Left cardiac atrium (tissue), 4 donors: ENCODE results near the gene CCDC191. TPM values are rescaled to one million over a fixed set of nuclear protein-coding genes. Genes with fewer than 3 reads are reported as not detected.

Source experiments
- ATAC-seq, 2 donors: fragments of 200-7000 bp; cut with Tn5 transposase; one replicate each; pipeline ENCODE4 v1.9.1; 2020; ENCODE audit warnings: mild to moderate bottlenecking in 2 of 2, moderate library complexity in 2 of 2
- DNase-seq: peaks from one replicate; pipeline ENCODE4 v3.0.0-alpha.2; 2020
- intact Hi-C, 2 donors: fragments of 100-400 bp; cut with DNase I; formaldehyde crosslinking; loops; one replicate each; pipeline versions ENCODE4 v1.14.1 to v1.15.1; 2022 to 2023
- long read RNA-seq: library from polyadenylated mRNA; unstranded; transcript quantifications from one replicate; pipeline ENCODE4 v2.0.0, GENCODE V29; 2021
- total RNA-seq, 2 donors: library from RNA; stranded (reverse); fragmentation: NEBNext Ultra II Directional; extraction: Animal tissue kit (Norgen Biotek cat#: 25700); gene quantifications; one replicate each; pipeline ENCODE4 v1.2.1, GENCODE V29; 2021
- donor health status: DM: no; HTN: yes; CAD: no.
- donor health status: DM: no; HTN: yes; CAD: no; lungs with severe emphysema.
- donor health status: DM: yes; HTN: yes; CAD: no.
- donor health status: Dilated cardiomyopathy.

Gene CCDC191, protein sequence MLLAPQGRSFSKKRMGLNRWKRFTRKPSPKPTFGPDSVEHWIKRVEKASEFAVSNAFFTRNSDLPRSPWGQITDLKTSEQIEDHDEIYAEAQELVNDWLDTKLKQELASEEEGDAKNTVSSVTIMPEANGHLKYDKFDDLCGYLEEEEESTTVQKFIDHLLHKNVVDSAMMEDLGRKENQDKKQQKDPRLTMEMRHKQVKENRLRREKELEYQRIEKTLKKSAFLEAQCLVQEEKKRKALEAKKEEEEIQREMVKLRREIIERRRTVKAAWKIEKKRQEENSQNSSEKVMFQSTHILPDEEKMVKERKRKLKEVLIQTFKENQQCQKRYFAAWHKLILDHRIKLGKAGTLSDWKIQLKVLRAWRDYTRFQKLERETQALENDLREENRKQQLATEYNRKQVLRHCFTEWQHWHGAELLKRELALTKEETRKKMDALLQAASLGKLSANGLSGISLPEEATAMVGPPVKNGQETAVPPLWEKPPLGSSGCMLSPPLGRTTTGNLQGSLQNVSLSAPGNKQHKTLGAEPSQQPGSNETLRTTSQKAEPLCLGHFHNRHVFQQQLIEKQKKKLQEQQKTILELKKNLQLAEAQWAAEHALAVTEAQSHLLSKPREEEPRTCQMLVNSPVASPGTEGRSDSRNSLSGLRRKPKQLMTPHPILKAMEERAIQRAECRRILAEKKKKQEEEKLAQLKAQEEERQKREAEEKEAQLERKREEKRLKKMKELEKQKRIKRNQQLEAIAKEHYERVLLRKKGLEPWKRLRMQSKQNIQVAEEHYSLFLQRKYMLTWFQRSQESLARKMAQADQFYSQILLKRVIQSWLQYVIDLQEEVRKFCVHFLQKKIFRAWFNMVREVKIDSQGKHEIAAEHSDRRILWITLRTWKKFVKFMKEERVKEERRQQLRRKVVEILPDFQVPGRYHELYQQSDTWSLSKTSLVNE
- total RNA-seq: 1 to 10 TPM; 1.3 to 1.4 TPM
- long read RNA-seq, partial matches to known transcripts: 0 of 1 reads
- long read RNA-seq, other reads (novel, unspliced or antisense): 1 of 1 reads

DNA sequence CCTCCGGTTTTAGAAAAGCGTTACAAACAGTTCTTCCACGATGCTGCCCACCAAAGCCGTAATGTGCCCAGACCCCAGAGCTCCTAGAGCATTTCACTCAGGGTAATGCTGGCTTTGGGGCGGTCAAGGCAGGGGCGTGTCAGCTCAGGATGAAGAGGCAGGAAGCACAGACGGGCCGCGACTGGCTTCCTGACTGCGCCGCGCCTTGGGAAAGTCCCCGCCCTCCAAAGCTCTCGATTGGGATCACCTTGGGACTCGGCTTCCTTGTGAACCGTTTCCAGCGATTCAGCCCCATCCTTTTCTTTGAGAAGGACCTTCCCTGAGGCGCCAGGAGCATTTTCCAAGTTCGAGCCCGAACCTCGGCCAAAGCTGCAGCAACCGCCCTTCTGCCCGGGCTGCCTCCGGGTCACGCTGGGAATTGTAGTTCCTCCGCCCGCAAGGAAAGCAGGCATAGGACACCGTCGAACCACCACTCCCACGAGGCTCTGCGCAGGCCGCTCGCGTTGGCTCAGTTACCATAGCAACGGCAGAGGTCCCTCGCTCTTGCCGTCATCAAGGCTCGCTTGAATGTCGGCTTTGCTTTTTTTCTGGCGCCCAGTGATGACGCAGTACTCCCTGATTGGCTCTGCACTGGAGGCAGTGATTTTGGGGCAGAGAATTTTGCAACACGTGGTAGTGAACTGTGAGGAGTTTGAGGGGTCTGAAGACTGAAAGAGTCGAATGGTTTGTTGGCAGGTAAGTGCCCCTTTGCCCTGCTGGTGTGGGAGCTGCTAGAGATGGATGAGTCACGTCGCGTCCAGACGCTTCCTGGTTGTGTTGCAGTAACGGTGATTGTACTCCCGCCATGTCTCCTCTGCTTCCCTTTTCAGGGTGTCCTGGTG is at the start of gene CCDC191, which contains the start of gene QTRT2:
Gene CCDC191 (minus strand): TSS at position 397 of the 881 bp plus-strand sequence. CDS start 60 bp downstream, at position 337.
Gene QTRT2 (plus strand): TSS at position 608 of the 881 bp plus-strand sequence. CDS start 8,521 bp downstream, outside the sequence.
- peak; percentile 99 for DNase-seq

DNA sequence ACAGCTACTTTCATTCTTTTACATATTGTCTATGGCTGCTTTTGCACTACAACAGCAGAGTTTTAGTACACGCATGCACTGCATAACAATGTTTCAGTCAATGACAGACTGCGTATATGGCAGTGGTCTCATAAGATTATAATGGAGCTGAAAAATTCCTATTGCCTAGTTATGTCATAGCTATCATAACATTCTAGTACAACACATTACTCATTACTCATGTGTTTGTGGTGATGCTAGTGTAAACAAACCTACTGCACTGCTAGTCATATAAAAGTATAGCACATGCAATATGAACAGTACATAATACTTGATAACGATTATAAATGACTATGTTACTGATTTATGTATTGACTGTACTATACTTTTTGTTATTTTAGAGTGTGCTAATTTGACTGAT is 48.1 kb upstream of the CCDC191 start:
- DNase-seq (no peak), ATAC-seq (no peak)
- intact Hi-C loops: no loop called here

More for the DNA sequence above, at the start of gene CCDC191, which contains the start of gene QTRT2:
- peak; percentile 99 to 100 for ATAC-seq
- intact Hi-C loops: loop anchor here in 1 of 2 donors (10.0 kb wide), 2 partner anchors 212 to 322 kb away; no protein-coding TSS in a partner anchor

DNA sequence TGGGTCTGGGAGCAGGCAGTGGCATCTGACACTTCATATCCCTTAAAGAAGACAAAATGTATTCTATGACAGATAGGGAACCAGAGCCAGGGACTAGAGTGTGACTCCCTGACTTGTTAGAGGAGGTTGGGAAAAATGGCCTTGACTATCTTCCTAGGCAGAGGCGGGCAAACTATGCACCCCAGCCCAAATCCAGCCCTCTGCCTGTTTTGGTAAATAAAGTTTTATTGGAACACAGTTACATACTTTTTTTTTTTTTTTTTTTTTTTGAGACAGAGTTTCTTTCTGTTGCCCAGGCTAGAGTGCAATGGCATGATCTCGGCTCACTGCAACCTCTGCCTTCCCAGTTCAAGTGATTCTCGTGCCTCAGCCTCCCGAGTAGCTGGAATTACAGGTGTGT is 47.5 kb upstream of the CCDC191 start:
- DNase-seq: no peak
- ATAC-seq: no peak
- intact Hi-C loops: no loop called here

DNA sequence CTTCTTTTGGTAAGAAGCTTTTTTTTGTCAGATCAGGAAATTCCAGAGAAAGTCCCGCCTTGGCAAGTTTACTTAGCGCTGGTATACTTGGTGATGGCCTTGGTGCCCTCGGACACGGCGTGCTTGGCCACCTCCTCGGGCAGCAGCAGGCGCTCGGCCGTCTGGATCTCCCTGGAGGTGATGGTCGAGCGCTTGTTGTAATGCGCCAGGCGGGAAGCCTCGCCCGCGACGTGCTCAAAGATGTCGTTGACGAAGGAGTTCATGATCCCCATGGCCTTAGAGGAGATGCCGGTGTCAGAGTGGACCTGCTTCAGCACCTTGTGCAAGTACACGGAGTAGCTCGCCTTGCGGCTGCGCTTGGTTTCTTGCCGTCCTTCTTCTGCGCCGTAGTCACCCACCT is 46.9 kb upstream of the CCDC191 start:
- intact Hi-C loops: no loop called here
- no peak for DNase-seq

DNA sequence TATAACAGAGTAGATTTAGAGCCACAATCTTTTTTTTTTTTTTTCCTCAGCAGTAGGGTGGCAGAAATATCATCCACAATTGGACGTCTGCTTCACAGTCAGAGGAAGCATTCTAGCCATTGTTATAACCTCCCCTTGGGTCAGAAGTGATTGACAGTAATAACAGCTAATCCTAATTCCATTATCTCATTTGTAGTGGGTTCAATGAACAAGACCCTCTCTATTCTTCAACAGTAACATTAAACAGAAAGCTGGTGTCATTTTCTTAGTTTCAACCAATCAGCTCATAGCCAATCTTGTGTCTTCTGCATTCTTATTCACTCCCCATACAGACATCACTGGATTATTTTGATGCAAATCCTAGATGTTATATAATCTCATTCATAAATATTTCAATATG is 44.8 kb upstream of the CCDC191 start:
- ATAC-seq (no peak), DNase-seq (no peak)
- intact Hi-C loops: no loop called here

More for the DNA sequence above, 46.9 kb upstream of the CCDC191 start:
- ATAC-seq: no peak

DNA sequence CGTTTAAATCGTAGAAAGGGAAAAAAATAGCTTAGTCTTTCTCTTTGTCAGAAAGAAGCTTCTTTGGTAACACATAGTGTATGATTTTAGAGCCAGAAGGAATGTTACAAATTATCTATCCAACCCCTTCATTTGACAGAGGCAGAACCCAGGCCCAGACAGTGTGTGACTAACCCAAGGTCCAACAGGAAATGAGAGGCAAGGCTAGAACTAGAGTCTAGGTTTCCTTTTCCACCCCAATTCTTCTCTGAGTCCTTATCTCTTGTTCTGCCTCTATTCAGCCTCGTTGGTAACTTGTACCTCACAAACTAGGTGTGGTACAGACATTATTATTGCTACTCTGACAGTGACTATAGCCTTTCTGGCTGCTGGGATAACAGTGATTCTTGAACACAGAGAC is 39.5 kb upstream of the CCDC191 start:
- no peak for DNase-seq
- no peak for ATAC-seq
- intact Hi-C loops: no loop called here

DNA sequence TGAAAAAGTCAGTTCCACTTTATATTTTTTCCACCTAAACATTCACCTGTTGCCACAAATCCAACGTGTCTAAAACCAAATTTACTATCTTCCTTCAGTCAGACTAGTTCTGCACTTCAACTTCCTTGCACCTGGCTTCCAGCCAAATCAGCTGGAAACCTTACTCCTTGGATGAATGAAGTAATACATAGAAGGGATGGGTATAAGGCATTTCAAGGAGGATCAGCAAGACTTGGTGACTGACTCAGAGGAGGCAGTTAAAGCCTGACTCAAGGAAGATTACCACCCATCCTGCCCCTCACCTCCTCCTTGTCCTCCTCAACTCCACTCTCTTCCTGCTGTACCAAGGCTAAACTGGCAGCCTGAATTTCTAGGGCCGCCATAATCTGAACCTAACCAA is 37.3 kb upstream of the CCDC191 start:
- DNase-seq (peak; percentile 51), ATAC-seq (peak; percentile 57 to 87)
- intact Hi-C loops: no loop called here

DNA sequence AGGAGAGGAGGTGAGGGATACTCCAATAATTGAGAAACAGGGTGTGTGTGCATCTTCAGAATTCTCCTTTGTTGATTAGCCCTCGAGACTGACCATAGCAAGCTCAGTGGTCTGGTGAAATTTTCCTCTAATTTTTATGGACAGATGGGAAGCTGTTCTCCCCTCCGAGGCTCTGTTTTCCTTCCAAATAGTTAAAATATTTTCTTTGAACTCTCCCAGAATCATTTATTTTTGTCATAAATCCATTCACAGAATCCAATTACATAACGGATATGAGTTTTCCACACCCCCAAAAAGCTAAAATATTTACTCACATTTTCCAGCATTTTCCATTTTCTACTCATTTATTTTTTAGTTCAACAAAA is 36.7 kb upstream of the CCDC191 start:
- ATAC-seq (no peak), DNase-seq (no peak)
- intact Hi-C loops: no loop called here

DNA sequence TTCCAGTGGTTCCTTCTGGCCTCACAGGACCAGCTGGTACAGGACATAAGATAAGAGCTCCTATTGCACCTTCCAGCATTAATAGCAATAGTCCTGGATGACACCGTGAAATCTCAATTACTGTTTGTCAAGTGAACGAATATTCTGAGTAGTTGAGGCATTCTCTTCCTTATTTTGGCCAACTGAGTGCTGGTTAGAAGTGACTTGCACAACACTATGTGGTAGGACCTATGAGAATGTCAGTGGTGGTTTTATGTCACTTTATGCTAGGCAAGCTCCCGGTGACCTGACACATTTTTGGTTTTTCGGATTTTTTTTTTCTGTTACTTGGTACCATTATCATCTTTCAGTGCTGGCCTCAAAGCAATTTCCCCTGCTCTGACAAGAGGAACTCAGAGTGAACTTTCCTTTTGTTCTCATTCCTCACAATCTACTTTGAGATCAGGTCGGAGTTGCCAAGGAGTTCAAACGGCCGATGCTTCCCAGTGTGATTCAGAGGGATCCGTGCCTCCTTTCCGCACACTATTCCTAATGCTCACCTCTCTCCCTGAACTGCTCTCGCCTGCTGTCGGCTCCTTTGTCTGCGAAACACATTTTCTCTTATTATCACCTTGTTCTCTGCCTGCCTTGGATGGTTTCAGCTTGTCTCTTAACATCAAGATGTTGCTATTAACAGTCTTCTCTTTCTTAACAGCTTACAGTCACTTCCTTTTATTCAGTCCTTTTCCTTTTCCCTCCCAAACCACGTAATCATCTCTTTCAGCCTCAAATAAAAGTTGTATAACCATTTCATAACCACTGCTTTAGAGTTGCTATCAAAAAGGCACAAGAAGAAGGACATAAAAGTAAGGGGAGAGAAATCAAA is 36.1 kb upstream of the CCDC191 start:
- DNase-seq: peak; percentile 24
- intact Hi-C loops: no loop called here
- ATAC-seq: peak in 1 of 2 donors; percentile 70

DNA sequence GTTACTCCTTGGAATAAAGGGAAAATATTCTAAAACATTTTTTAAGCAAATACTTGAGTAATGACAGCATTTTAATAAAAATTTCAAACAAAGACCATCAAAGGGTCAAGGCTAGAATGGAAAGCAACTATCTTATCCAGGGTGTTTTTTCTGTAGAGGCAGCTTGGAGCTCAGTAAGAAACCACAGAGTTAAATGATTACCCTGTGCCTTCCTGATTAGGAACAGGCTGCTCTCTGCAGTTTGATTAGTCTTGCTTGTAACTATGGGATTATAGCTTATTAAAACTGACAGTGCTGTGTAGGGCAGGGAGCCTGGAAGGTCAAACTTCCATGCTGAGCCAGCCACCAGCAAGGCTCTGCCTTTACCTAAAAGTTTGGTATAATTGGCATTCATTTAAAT is 33.3 kb upstream of the CCDC191 start:
- intact Hi-C loops: no loop called here
- ATAC-seq (no peak), DNase-seq (no peak)

DNA sequence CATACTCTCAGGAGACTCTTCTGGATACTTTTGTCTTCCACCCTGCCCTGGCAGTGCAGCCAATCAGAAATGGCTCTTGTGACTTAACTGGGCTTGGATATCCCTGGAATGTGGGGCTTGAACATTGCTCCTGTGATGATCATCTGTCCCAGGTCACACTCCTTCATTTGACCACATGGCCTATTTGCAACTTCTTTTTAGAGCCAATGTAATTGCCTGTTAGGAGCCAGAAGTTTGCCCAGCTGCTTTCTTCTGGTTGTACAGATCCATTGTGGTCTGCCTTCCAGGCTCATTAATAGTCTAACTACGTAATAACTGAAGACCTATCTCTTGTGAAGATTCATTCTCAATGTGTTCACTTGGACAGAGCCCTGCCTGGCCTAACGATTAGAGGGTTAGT is 30.0 kb upstream of the CCDC191 start:
- no peak for ATAC-seq
- no peak for DNase-seq
- intact Hi-C loops: no loop called here

DNA sequence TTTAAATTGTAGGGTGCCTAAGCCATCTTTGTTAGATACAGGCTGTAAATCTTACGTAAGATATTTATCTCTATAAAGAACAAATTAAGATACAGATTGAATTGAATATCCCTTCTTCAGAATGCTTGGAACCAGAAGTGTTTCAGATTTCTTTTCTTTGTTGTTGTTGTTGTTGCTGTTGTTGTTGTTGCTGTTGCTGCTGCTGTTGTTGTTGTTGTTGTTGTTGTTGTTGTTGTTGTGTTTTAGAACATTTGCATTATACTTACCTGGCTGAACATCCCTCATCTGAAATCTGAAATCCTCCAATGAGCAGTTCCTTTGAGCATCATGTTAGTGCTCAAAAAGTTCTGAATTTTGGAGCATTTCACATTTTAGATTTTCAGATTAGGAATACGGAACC is 26.8 kb upstream of the CCDC191 start:
- intact Hi-C loops: no loop called here
- no peak for ATAC-seq
- no peak for DNase-seq

DNA sequence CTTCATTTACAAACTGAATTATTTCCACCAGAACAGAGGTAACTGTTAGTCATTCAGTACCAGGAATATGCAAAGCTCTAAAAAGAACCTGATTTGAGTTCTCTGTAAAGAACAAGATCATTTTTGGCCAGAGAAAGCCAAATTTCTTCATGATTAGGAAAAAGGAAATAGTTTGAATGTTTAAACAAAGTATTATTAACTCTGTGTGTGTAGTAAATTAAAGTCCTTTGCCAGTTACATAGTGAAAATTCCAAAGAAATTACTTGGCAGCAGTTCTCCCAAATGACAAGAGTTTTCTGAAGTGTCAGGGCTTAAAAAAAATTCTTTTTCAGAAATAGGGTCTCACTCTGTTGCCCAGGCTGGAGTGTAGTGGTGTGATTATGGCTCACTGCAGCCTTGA is 24.7 kb upstream of the CCDC191 start:
- no peak for DNase-seq
- intact Hi-C loops: no loop called here
- ATAC-seq: no peak

DNA sequence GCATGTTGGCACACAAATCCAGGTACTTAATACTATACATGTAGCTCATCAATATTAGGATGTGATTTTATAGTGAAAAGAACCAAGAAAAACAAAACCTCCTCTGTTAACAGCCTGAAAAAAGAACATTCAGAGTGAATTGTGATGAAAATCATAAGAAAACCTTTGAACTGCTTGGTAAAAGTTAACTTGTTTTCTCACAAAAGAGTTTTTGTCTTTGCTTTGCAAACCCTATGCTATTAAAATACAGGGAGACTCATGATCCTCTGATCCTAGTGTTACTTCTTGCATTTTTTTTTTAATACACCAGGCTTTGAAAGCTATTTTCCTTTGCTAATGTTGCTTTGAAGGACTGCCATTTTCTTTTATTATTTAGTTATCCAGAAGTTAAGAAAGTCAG is 23.9 kb upstream of the CCDC191 start:
- DNase-seq (no peak), ATAC-seq (no peak)
- intact Hi-C loops: no loop called here

DNA sequence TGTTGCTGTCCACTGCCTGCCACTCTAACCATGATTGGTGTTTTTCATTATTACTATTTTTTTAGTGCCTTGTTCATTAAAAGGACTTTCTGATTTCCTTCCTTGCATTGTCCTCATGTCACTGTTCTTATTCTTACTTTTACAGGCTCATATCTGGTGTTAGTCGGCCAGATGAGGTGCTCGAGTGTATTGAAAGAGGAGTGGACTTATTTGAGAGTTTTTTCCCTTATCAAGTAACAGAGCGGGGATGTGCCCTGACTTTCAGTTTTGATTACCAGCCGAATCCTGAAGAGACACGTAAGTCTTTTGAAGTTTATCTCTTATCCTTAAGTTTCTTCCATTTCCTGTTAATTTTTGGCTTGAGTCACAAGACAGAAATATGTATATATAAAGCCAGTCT is 23.4 kb upstream of the CCDC191 start:
- ATAC-seq (peak in 1 of 2 donors; percentile 49), DNase-seq (no peak)
- intact Hi-C loops: no loop called here

DNA sequence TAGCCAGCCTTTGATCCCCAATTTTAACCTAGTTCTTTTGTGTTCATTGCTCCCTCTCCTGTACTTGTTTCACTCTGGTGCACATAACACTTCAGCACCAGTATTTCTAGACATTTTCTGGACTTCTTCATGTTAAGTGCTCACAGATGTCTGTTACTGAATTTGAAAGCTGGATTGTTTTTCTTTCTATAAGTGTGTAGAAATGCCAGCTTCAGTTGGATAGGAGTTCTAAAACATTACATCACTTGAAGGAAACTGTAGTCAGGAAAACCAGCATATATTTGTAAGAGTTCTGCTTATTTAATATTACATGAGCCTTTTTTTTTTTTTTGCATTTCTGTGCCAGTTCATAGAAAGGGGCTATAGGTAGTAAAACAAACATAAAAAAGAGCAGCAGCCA is 21.8 kb upstream of the CCDC191 start:
- DNase-seq (no peak), ATAC-seq (no peak)
- intact Hi-C loops: no loop called here

DNA sequence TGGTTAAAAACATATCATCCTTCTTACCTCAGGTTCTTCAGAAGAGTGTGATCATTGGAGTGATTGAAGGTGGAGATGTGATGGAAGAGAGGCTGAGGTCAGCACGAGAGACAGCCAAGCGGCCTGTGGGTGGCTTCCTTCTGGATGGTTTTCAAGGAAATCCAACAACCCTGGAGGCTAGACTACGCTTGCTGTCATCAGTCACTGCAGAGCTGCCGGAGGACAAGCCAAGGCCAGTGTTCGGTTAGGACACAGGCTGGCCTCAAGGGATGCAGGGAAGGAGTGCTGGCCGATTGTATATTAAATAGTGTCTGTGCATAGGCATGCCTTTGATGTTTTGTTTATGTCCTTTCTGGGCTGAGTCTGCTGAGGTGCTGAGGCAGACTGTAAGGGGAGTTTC is 20.4 kb upstream of the CCDC191 start:
- DNase-seq (no peak), ATAC-seq (no peak)
- intact Hi-C loops: no loop called here

DNA sequence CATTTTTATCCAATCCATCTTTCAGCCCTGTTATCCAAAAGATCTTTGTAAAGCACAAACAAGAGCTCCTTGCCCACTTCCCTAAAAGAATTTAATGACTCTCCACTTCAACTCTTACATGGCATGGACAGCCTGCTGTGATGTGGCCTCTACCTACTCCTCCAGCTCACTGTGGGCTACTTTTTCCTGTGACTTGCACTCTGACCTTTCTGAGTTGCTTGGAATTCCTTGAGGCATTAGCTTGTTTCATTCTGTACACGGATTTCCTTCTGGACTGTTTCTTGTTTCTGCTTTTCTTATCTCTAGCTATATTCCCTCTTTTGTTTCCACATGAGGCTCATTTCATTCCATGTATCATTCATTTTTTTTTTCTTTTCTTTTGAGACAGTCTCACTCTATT is 15.5 kb upstream of the CCDC191 start:
- intact Hi-C loops: no loop called here

More for the DNA sequence above, 15.5 kb upstream of the CCDC191 start:
- no peak for ATAC-seq
- DNase-seq: no peak
